Natural killer cell (primary cell): ENCODE results near the gene TMEM175. TPM values are rescaled to one million over a fixed set of nuclear protein-coding genes. Genes with fewer than 3 reads are reported as not detected.
A peak's percentile ranks its signal among the peaks of the same experiment; 100 is the strongest.

Experiments used
- ATAC-seq, 3 donors: fragments of 150-1000 bp in 2 of 3; fragments of 200-7000 bp in 1 of 3; cut with Tn5 transposase; 1 replicate in 1 of 3; 2 replicates in 2 of 3; pipeline ENCODE4 v1.10.0; 2021; ENCODE audit warnings: mild to moderate bottlenecking in 2 of 3, moderate library complexity in 2 of 3
- DNase-seq, 2 donors: peaks; one replicate each; pipeline versions ENCODE4 v3.0.0 to v3.0.0-alpha.2; 2013 to 2021; ENCODE audit warnings: mixed read lengths in 1 of 2
- H3K27ac ChIP-seq: one replicate; pipeline ENCODE4 v1.5.1; 2013; ENCODE audit warnings: mild to moderate bottlenecking, low read length
- H3K27me3 ChIP-seq: one replicate; pipeline ENCODE4 v1.6.1; 2013; ENCODE audit warnings: low read length; ENCODE audit not compliant: control insufficient read depth, insufficient read depth
- H3K36me3 ChIP-seq: one replicate; pipeline ENCODE4 v1.6.1; 2013; ENCODE audit warnings: low read length; ENCODE audit not compliant: control insufficient read depth, insufficient read depth
- H3K4me1 ChIP-seq: one replicate; pipeline ENCODE4 v1.6.1; 2013; ENCODE audit warnings: low read length; ENCODE audit not compliant: control insufficient read depth, insufficient read depth
- H3K4me3 ChIP-seq: one replicate; pipeline ENCODE4 v1.5.1; 2013; ENCODE audit warnings: low read length
- H3K9me3 ChIP-seq: one replicate; pipeline ENCODE4 v1.6.1; 2013; ENCODE audit warnings: low read length; ENCODE audit not compliant: control insufficient read depth, insufficient read depth
- H3K27ac Mint-ChIP-seq, 2 donors: one replicate each; pipeline ENCODE4 v1.8.0; 2022; ENCODE audit warnings: mild to moderate bottlenecking in 2 of 2, mixed read lengths in 2 of 2, moderate library complexity in 1 of 2
- H3K27me3 Mint-ChIP-seq, 2 donors: one replicate each; pipeline ENCODE4 v1.8.0; 2022; ENCODE audit warnings: low read depth in 2 of 2, mixed read lengths in 2 of 2
- H3K36me3 Mint-ChIP-seq: one replicate; pipeline ENCODE4 v1.8.0; 2022; ENCODE audit warnings: mixed read lengths
- H3K4me1 Mint-ChIP-seq, 2 donors: one replicate each; pipeline ENCODE4 v1.8.0; 2022; ENCODE audit warnings: mixed read lengths in 2 of 2
- H3K4me3 Mint-ChIP-seq: one replicate; pipeline ENCODE4 v1.8.0; 2022; ENCODE audit warnings: mild to moderate bottlenecking, moderate library complexity, mixed read lengths
- H3K9me3 Mint-ChIP-seq, 2 donors: one replicate each; pipeline ENCODE4 v1.8.0; 2022; ENCODE audit warnings: mixed read lengths in 2 of 2
- WGBS: methylation state at CpG from one replicate; pipeline ENCODE4 v1.1.7; 2013; ENCODE audit warnings: missing lambda C conversion rate; ENCODE audit not compliant: insufficient coverage; 5-methylcytosine and 5-hydroxymethylcytosine counted together
- intact Hi-C: fragments of 100-400 bp; cut with micrococcal nuclease; formaldehyde crosslinking; loops from one replicate; pipeline ENCODE4 v1.14.2; 2022
- total RNA-seq, 4 donors: library from RNA; stranded (reverse); fragments of 120-200 nt in 1 of 4; gene quantifications; one replicate each; pipeline versions ENCODE4 v1.2.3 to v1.2.4, GENCODE V29; 2013 to 2022
- TF ChIP-seq, protein P1 (sequence below): fragments of 200-600 bp; IDR thresholded peaks from one replicate; pipeline ENCODE4 v1.8.0; 2022; ENCODE audit warnings: antibody characterized with exemption

TMEM175 gene
- total RNA-seq, 3 donors from 2014 or later (not counting 1 experiment from before 2014, with no cell fraction given), result 72.8 to 79.8 (median 73.2) TPM

DNA sequence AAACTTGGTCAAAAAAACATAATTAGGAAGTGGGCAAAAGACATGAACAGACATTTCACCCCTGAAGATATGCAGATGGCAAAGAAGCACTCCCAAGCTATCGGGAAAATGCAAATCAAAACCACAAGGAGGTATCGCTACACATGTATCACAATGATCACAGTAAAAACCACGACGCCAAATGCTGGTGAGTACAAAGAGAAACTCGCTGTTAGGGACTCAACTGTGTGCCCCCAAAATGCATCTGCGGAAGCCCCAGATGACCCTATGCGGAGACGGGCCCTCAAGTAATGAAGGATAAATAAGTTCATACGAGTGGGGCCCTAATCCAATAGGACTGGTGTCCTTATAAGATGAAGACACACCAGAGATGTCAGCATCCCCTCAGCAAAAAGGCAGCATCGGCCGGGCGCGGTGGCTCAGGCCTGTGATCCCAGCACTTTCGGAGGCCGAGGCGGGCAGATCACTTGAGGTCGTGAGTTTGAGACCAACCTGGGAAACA lies 10.4 kb upstream of the TMEM175 start:
- Histone ChIP-seq H3K36me3 (peaks cover 3% of the 10 kb centered on the region), H3K27ac (peak overlapping the region; percentile 53), H3K4me1 (peaks cover 59% of the 10 kb centered on the region), H3K9me3 (no peaks in the 10 kb centered on the region), H3K27me3 (no peaks in the 10 kb centered on the region), H3K4me3 (no peak overlapping the region)
- DNase-seq (peak in 1 of 2 donors; percentile 40), ATAC-seq (no peak)
- Mint-ChIP-seq H3K4me1 (peaks cover 66 to 71% of the 10 kb centered on the region in 2 donors), H3K27ac (peak overlapping the region; percentile 81 to 85), H3K36me3 (no peaks in the 10 kb centered on the region), H3K9me3 (no peaks in the 10 kb centered on the region), H3K4me3 (peak overlapping the region; percentile 13), H3K27me3 (no peaks in the 10 kb centered on the region)
- 62% methylated on average over 17 of the region's 17 CpGs for WGBS
- TF ChIP-seq, protein P1, sequence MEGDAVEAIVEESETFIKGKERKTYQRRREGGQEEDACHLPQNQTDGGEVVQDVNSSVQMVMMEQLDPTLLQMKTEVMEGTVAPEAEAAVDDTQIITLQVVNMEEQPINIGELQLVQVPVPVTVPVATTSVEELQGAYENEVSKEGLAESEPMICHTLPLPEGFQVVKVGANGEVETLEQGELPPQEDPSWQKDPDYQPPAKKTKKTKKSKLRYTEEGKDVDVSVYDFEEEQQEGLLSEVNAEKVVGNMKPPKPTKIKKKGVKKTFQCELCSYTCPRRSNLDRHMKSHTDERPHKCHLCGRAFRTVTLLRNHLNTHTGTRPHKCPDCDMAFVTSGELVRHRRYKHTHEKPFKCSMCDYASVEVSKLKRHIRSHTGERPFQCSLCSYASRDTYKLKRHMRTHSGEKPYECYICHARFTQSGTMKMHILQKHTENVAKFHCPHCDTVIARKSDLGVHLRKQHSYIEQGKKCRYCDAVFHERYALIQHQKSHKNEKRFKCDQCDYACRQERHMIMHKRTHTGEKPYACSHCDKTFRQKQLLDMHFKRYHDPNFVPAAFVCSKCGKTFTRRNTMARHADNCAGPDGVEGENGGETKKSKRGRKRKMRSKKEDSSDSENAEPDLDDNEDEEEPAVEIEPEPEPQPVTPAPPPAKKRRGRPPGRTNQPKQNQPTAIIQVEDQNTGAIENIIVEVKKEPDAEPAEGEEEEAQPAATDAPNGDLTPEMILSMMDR, result no peak
- intact Hi-C loops, result no loop called here

GRCh38 chr4:924107-925096 lies 7.9 kb upstream of the TMEM175 start:
- no peak overlapping the region for H3K27ac ChIP-seq
- intact Hi-C loops, result no loop called here
- Mint-ChIP-seq H3K27ac (peak overlapping the region; percentile 82 to 84), H3K27me3 (no peaks in the 10 kb centered on the region), H3K9me3 (no peaks in the 10 kb centered on the region), H3K36me3 (no peaks in the 10 kb centered on the region), H3K4me3 (peak overlapping the region; percentile 13), H3K4me1 (peaks cover 55 to 60% of the 10 kb centered on the region in 2 donors)
- peaks cover 71% of the 10 kb centered on the region for H3K4me1 ChIP-seq
- DNase-seq (peak in 1 of 2 donors; percentile 70), ATAC-seq (peak; percentile 75 to 81 (median 76))
- peaks cover 5% of the 10 kb centered on the region for H3K36me3 ChIP-seq
- WGBS, result 79% methylated on average over 14 of the region's 18 CpGs
- no peaks in the 10 kb centered on the region for H3K27me3 ChIP-seq
- no peak overlapping the region for H3K4me3 ChIP-seq
- TF ChIP-seq, protein P1, result no peak
- no peaks in the 10 kb centered on the region for H3K9me3 ChIP-seq

DNA sequence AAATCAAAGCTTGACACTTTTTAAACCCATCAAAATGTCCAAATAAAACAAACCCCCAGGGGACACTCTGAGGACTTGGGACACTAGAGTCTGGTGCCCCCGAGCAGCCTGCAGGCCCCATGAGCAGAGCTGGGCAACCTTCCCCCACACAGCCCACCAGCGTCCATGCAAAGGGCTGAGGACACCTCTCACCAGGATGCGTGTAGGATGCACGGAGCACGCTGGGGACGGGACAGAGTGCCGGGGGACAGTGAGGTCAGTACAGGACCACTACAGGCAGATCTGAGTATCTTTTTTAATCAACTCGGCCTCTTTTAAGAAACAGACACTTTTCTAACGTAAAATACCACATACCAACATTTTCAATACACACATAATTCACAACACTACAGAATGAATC lies 7.1 kb upstream of the TMEM175 start:
- Mint-ChIP-seq H3K4me3 (no peak overlapping the region), H3K27ac (peak overlapping the region; percentile 82 to 84), H3K27me3 (no peaks in the 10 kb centered on the region), H3K4me1 (peaks cover 51 to 59% of the 10 kb centered on the region in 2 donors), H3K9me3 (no peaks in the 10 kb centered on the region), H3K36me3 (no peaks in the 10 kb centered on the region)
- H3K4me1 ChIP-seq, result peaks cover 67% of the 10 kb centered on the region
- no peak for DNase-seq
- H3K27ac ChIP-seq, result no peak overlapping the region
- no peaks in the 10 kb centered on the region for H3K27me3 ChIP-seq
- no peak overlapping the region for H3K4me3 ChIP-seq
- no peak for ATAC-seq
- WGBS, result 94% methylated on average over 9 of the region's 9 CpGs
- H3K36me3 ChIP-seq, result peaks cover 5% of the 10 kb centered on the region
- TF ChIP-seq, protein P1, result no peak
- intact Hi-C loops, result no loop called here
- H3K9me3 ChIP-seq, result no peaks in the 10 kb centered on the region
